Measurements from ENCODE around the gene RHBDD3. TPM values are rescaled to one million over a fixed set of nuclear protein-coding genes. Genes with fewer than 3 reads are reported as not detected.
"Not testable (repeated sequence)": the region's sequence is repeated elsewhere in the genome, so short reads cannot be mapped to it uniquely, and the experiment has no call there.

The RHBDD3 gene
- total RNA-seq, 1 donor from 2014 or later: 14.3 TPM

DNA sequence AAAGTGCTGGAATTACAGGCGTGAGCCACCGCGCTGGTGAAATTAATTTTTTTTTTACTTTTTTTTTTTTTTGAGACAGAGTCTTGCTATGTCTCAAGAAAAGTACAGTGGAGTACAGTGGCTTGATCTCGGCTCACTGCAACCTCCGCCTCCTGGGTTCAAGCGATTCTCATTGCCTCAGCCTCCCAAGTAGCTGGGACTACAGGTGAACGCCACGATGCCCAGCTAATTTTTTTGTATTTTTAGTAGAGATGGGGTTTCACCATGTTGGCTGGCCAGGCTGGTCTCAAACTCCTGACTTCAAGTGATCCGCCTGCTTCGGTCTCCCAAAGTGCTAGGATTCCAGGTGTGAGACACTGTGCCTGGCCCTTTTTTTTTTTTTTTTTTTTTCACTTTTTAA, 19.9 kb downstream of the RHBDD3 start:
- DNase-seq: not testable (repeated sequence)

GRCh38 chr22:29245626-29246385, 22.0 kb downstream of the RHBDD3 start:
- peak; percentile 33 for DNase-seq

DNA sequence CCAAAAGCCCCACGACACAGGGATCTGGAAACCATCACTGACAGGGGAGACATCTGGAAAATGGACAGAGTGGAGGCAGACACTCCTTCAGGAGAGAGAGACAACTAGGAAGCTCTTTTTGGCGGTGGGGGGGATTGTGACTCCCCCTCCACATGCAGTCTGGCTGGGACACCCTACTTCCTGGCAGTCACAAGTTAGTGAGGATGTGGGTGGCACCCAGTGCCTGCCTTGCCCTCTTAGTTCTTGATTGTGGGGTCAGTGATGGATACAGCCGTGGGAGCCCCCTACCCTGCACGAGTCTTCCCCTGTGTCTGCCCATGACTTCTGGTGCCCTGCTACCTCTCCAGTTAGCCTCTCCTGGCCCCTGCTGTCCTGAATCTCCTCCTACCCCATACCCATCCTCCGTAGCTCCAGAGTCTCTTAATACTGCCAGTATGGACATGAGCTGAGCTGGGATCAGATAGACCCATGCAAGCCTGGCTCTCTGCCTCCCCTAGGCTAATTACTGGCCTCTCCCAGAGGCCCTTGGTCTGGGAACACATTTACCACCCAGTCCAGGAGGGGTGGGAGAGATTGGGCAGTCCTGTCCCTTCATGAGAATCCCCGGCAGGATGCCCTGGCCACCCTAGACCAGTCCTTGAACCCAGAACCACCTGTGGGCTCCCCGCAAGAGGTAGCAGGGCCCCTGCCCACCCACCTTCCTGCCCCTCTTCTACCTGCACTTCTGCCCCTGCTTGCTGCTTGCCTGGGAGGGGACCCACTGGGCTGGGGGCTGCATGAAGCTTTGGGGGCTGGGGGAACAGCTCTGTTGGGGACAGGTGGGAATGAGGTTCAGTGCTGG, 22.8 kb downstream of the RHBDD3 start:
- DNase-seq: no peak

DNA sequence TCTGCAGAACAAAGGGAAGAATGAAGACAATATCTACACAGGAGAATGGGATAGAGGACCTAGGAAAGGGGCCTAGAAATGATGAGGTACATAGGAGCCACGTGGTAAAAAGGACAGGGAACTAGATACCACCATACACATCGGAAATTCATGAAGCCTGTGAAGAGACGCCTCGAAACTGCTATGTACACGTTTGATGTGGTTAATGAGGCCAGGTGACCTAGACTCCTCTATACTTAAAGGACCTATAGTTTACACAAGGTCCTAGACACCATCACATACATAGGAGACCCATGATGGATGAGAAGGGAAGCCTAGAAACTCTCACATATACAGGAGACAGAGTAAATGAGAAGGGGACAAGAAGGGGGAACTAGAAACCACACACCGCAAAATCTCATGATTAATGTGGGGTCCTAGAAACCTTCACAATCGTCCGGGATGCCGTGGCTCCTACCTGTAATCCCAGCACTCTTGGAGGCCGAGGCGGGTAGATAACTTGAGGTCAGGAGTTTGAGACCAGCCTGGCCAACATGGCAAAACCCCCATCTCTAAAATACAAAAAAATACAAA, 23.8 kb downstream of the RHBDD3 start:
- DNase-seq: no peak

GRCh38 chr22:29240481-29240880, 27.3 kb downstream of the RHBDD3 start:
- DNase-seq: not testable (repeated sequence)

GRCh38 chr22:29233277-29233877, 34.4 kb downstream of the RHBDD3 start:
- no peak for DNase-seq

- no peak for DNase-seq
These were observed 35.5 kb downstream of the RHBDD3 start for GRCh38 chr22:29231971-29232959.

GRCh38 chr22:29230972-29231875, 36.6 kb downstream of the RHBDD3 start:
- no peak for DNase-seq

GRCh38 chr22:29226351-29226981, 41.3 kb downstream of the RHBDD3 start:
- no peak for DNase-seq

GRCh38 chr22:29225422-29226090, 42.2 kb downstream of the RHBDD3 start:
- no peak for DNase-seq

DNA sequence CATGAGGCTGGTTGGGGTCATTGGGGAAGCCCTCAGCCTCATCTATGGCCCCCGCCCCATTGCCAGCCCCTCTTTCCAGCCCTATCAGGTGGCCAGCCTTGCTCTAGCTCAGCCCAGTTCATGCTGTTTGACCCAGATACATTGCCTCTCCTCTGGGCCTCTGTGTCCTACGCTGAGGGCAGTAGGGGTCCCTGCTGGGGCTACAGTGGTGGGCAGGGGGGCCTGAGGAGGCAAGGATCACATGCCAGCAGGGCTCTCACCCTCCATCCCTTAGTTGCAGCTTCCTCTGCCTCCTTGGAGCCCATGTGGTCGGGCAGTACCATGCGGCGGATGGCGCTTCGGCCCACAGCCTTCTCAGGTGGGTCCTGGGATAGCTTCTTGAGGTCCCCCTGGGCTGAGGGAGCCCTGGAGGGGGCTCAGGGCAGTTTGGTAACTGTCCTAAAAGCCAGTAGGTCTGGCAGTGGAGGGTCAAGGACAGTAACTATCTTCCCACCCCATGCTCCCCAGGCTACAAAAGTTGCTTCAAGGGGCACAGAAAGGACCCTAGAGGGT, 42.8 kb downstream of the RHBDD3 start:
- DNase-seq: no peak

GRCh38 chr22:29224121-29224858, 43.5 kb downstream of the RHBDD3 start:
- DNase-seq: no peak

DNA sequence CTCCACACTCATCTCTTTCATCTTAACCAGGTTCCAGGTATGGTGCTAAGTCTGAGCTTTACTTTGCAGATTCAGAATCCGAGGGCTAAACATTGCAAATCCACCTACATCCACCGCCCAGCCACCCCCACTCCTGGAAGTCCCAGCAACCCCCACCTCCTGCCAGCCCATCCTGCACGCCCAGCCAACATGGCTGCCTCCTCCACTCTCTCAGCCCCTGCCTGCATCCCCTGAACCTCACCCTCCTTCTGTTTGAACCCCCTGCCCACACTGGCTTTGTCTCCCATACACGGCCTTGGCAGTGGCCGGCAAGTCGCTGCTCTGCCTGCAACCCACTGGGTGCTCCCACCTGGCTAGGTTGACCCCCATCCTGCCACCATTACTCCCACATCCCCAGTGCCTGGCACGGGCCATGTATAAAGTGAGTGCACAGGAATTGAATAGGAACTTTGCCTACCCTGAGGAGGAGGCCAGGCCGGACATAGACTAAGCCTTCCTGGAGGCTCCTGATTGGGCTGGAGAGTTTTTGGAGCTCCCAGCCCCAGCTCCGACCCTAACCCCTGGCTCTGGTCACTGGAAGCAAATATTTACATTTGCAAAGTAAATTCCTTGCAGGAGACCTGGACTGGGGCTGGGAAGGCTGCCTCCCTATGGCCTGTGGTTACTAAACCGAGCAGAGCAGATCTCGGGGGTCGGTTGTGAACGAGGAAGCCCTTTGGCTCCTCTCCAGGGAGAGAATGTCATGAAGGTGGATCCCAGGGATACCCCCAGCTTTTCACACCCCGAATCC, 47.7 kb downstream of the RHBDD3 start:
- no peak for DNase-seq

DNA sequence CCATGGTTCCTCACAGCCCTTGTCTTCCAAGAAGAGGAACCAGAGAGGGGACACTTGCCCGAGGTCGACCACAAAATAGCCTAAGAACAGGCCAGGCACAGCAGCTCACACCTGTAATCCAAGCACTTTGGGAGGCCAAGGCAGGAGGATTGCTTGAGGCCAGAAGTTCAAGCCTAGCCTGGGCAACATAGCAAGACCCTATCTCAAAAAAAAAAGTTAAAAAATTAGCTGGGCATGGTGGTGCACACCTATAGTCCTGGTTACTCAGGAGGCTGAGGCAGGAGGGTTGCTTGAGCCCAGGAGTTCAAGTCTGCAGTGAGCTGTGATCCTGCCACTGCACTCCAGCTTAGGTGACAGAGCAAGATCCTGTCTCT, 48.4 kb downstream of the RHBDD3 start:
- DNase-seq: not testable (repeated sequence)

DNA sequence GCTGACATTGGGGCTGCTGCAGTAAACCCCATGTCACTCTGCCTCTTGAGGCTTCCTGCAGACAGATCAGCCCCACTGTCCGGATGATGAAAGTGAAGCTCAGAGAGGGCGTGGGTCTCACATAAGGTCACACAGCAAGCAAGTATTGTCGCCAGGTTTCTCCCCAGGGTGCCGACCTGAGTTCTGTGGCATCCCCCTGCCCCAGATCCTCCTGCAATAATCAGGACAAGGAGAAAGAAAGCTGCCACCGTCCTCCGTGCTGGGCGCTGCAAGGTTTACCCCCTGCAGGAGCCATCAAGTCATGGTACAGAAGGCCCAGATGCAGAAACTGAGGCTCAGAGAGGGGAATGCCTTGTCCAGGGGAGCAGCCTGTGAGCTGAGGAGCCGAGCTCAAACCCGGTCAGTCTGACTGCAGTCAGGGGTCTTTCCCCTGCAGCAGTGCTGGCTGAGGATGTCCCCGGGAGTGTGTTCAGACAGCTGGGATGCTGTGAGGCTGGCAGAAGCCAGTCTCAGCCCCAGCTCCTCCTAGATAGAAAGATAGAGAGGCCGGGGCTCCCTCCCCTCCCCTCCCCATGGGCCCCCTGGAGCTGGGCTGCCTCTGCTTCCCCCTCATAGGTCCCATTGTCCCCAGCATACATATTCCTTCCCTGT, 48.9 kb downstream of the RHBDD3 start:
- DNase-seq: no peak

DNA sequence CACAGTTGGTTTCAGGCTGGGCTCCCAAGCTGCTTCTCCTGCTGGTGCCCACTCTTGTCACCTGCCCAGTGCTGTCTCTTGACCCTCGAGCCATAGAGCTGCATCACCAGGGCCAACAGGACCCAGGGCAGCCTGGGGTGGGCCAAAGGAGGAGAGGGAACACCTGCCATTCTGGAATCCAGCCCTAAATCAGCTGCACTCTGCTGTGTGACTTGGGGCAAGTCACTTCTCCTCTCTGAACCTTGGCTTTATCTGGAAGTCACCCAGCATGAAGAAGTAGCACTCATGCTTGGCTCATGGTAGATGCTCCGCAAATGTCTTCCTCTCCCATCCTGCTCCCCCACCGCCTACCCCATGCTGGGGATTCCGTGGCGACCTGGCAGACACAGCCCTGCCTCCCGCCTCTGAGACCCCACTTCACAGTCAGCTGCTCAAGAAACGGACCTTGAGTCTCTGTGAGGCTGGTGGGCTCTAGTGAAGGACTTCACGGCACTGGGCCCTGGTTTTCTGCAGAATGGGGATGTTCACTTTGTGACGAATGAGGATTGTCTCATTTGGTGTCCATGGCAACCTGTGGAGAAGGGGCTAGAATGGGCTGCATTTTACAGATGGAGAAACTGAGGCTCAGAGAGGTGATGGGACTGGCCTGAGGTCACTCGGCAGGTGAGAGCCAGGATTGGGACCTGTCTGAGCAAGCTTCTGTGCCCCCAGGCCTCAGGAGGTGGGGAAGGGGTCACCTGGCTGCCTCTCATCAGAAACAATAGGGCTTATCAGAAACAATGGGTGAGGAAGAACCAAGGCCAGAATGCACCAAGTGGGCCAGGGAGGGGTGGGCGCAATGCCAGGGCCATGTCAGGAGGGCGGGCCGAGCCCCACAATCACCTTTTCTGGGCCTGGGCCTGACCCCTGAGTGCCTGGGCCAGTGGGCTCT, 49.7 kb downstream of the RHBDD3 start:
- DNase-seq: no peak
